Loucy (cell line): ENCODE measurements around the gene CDKN1C.

Experiments
- H2AFZ ChIP-seq: fragments of 200-600 bp; sonication (generic); 2 replicates; pipeline ENCODE4 v1.6.0; 2016; ENCODE audit warnings: antibody characterized with exemption, mild to moderate bottlenecking, low read length, moderate library complexity
- H3F3A ChIP-seq: fragments of 200-600 bp; 2 replicates; pipeline ENCODE4 v1.6.0; 2016; ENCODE audit warnings: antibody characterized with exemption, low read depth, mild to moderate bottlenecking
- H3K27me3 ChIP-seq: fragments of 200-600 bp; sonication (generic); 2 replicates; pipeline ENCODE4 v1.6.1; 2014; ENCODE audit warnings: low read length, mild to moderate bottlenecking; ENCODE audit not compliant: insufficient read depth, poor library complexity, severe bottlenecking
- H3K36me3 ChIP-seq: fragments of 200-600 bp; sonication (generic); 2 replicates; pipeline ENCODE4 v1.6.1; 2016; ENCODE audit warnings: low read length; ENCODE audit not compliant: insufficient read depth
- H3K4me1 ChIP-seq: fragments of 200-600 bp; sonication (generic); 2 replicates; pipeline ENCODE4 v1.5.1; 2014; ENCODE audit warnings: low read length, mild to moderate bottlenecking; ENCODE audit not compliant: insufficient read depth, poor library complexity, severe bottlenecking
- H3K4me2 ChIP-seq: fragments of 200-600 bp; sonication (generic); 2 replicates; pipeline ENCODE4 v1.6.0; 2014; ENCODE audit warnings: antibody characterized with exemption, low read length, low read depth, mild to moderate bottlenecking; ENCODE audit not compliant: poor library complexity, severe bottlenecking
- H3K4me3 ChIP-seq: fragments of 200-600 bp; sonication (generic); 2 replicates; pipeline ENCODE4 v1.5.1; 2014; ENCODE audit warnings: low read length, mild to moderate bottlenecking, mixed read lengths; ENCODE audit not compliant: poor library complexity, severe bottlenecking
- H3K79me2 ChIP-seq: fragments of 200-600 bp; sonication (generic); 2 replicates; pipeline ENCODE4 v1.6.1; 2014; ENCODE audit warnings: low read length; ENCODE audit not compliant: insufficient read depth
- H3K9ac ChIP-seq: fragments of 200-600 bp; sonication (generic); 2 replicates; pipeline ENCODE4 v1.6.0; 2014; ENCODE audit warnings: mild to moderate bottlenecking, low read depth, low read length, moderate library complexity; ENCODE audit not compliant: poor library complexity, severe bottlenecking
- H3K9me2 ChIP-seq: fragments of 200-600 bp; sonication (generic); replicated peaks from 2 replicates; pipeline ENCODE4 v1.6.1; 2016; ENCODE audit warnings: low read depth, low read length, mixed read lengths
- H3K9me3 ChIP-seq: fragments of 200-600 bp; sonication (generic); 2 replicates; pipeline ENCODE4 v1.6.1; 2014; ENCODE audit warnings: mild to moderate bottlenecking, antibody characterized with exemption, low read length, low read depth; ENCODE audit not compliant: insufficient read depth
- H4K20me1 ChIP-seq: fragments of 200-600 bp; sonication (generic); 2 replicates; pipeline ENCODE4 v1.6.0; 2014; ENCODE audit warnings: antibody characterized with exemption, low read length, mild to moderate bottlenecking; ENCODE audit not compliant: insufficient read depth, poor library complexity, severe bottlenecking
- EZH2phosphoT487 ChIP-seq: fragments of 200-600 bp; IDR thresholded peaks from 2 replicates; pipeline ENCODE4 v1.6.1; 2018; ENCODE audit warnings: antibody characterized with exemption, mild to moderate bottlenecking, moderate library complexity, borderline replicate concordance
- TF ChIP-seq, protein P1 (sequence below): fragments of 200-600 bp; sonication (generic); conservative IDR thresholded peaks from 2 replicates; pipeline ENCODE4 v1.5.1; 2014; ENCODE audit warnings: mild to moderate bottlenecking, antibody characterized with exemption, low read length

The CDKN1C gene

DNA sequence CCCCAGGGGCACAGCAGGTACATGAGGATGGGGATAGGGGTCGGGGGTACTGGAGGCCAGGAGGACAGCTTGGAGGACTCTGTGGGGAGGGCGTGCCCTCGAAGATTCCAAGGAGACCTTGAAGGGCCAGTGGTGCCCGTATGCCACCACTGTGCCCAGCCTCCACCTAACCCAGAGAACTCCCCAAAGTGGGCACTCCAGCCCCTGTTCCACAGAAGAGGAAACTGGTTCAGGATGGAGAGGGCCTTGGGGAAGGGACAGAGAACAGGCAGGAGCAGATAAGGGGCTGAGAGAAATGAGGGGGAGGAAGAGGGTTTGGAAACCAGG lies 45.8 kb upstream of the CDKN1C start:
- Histone ChIP-seq H3K27me3 (no peaks in the 10 kb centered on the region), H3K79me2 (no peaks in the 10 kb centered on the region), H3K4me1 (peaks cover 17% of the 10 kb centered on the region), H4K20me1 (no peaks in the 10 kb centered on the region), H3K4me3 (no peak overlapping the region), H3K4me2 (no peak overlapping the region), H3K9ac (no peak overlapping the region), H2AFZ (no peak overlapping the region), H3K36me3 (no peaks in the 10 kb centered on the region), H3K9me3 (no peaks in the 10 kb centered on the region), H3K9me2 (no peaks in the 10 kb centered on the region), H3F3A (no peaks in the 10 kb centered on the region)
- no peak for TF ChIP-seq EZH2phosphoT487
- TF ChIP-seq, protein P1, sequence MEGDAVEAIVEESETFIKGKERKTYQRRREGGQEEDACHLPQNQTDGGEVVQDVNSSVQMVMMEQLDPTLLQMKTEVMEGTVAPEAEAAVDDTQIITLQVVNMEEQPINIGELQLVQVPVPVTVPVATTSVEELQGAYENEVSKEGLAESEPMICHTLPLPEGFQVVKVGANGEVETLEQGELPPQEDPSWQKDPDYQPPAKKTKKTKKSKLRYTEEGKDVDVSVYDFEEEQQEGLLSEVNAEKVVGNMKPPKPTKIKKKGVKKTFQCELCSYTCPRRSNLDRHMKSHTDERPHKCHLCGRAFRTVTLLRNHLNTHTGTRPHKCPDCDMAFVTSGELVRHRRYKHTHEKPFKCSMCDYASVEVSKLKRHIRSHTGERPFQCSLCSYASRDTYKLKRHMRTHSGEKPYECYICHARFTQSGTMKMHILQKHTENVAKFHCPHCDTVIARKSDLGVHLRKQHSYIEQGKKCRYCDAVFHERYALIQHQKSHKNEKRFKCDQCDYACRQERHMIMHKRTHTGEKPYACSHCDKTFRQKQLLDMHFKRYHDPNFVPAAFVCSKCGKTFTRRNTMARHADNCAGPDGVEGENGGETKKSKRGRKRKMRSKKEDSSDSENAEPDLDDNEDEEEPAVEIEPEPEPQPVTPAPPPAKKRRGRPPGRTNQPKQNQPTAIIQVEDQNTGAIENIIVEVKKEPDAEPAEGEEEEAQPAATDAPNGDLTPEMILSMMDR, result no peak

DNA sequence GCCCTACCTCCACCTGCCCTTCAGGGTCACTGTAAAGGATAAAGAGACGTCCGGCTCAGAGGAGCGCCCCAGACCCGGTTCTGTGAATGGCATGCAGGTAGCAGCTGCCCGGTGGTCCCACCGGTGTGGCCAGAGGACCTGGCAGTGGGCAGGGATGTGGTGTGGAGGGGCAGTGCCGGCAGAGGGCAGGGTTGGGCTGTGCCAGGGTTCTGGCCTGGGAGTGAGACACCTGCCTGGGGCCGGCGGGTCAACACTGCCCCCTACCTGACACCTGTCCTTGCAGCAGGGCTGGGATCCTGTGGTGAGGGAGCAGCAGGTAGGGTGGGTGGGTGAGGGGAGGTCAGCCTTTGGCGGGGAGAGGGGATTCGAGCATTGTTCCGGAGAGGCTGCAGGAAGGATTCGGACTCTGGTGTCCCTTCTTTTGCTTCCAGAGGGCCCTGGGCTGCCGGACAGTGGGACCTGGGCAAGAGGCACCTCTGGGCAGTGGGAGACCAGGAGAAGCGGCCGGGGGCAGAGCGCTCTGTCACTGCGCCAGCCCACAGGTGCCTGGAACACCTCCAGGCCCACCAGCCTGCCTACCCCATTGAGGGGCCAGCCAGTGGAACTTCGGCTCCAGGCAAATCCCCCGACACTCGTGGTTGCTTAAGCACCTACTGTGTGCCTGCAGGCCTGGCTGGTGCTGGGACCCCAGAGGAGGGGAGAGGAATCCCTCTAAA lies 45.3 kb upstream of the CDKN1C start:
- Histone ChIP-seq H3K36me3 (no peaks in the 10 kb centered on the region), H3K4me1 (peaks cover 17% of the 10 kb centered on the region), H3K9me2 (no peaks in the 10 kb centered on the region), H3K9ac (no peak overlapping the region), H3K79me2 (no peaks in the 10 kb centered on the region), H2AFZ (no peak overlapping the region), H3F3A (no peaks in the 10 kb centered on the region), H4K20me1 (no peaks in the 10 kb centered on the region), H3K4me2 (no peak overlapping the region), H3K4me3 (no peak overlapping the region), H3K27me3 (no peaks in the 10 kb centered on the region), H3K9me3 (no peaks in the 10 kb centered on the region)
- no peak for TF ChIP-seq EZH2phosphoT487
- TF ChIP-seq, protein P1, result peak; percentile 71

DNA sequence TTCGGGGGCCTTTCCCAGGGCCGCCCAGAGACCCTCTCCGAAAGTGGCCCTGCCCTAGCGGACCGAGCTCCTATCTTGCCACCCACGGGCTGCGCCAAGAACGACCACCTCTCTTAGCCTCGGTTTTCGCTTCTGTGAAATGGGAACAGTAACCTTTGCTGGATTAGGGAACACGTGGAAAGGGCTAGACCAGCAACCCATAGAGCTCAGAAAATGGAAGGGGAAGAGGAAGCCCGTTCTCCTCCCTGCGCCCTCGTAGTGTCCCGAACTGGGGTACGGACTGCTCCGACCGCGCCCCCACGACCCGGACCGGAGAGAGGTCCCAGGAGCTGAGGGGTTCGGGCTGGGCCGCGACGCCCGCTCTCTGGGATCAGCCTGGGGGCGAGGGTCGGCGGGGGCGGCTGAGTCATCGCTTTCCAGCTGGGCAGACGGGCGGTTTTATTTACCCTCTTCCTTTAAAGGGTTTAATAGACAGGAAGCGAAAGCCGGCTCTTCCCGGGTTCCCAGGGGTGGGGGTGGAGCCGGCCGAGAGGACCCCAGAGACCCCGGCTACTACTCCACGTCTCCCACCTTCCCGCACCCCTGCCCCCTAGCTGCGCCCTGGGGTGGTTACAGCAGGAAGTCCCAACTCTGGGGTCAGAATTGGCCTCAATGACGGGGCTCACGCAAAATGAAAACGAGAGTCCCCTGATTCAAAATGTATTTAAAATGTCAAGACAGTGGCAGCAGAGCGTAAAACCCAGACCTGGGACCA lies 44.6 kb upstream of the CDKN1C start:
- no peaks in the 10 kb centered on the region for H3K79me2 ChIP-seq
- peaks cover 17% of the 10 kb centered on the region for H3K4me1 ChIP-seq
- H3K36me3 ChIP-seq, result no peaks in the 10 kb centered on the region
- H3K4me3 ChIP-seq, result no peak overlapping the region
- H3K9me2 ChIP-seq, result no peaks in the 10 kb centered on the region
- no peaks in the 10 kb centered on the region for H4K20me1 ChIP-seq
- no peaks in the 10 kb centered on the region for H3K27me3 ChIP-seq
- TF ChIP-seq EZH2phosphoT487, result no peak
- TF ChIP-seq, protein P1, result no peak
- H3F3A ChIP-seq, result no peaks in the 10 kb centered on the region
- H2AFZ ChIP-seq, result no peak overlapping the region
- H3K9ac ChIP-seq, result no peak overlapping the region
- H3K4me2 ChIP-seq, result no peak overlapping the region
- H3K9me3 ChIP-seq, result no peaks in the 10 kb centered on the region
